ENCODE results near the gene LIME1.

LIME1 gene

DNA sequence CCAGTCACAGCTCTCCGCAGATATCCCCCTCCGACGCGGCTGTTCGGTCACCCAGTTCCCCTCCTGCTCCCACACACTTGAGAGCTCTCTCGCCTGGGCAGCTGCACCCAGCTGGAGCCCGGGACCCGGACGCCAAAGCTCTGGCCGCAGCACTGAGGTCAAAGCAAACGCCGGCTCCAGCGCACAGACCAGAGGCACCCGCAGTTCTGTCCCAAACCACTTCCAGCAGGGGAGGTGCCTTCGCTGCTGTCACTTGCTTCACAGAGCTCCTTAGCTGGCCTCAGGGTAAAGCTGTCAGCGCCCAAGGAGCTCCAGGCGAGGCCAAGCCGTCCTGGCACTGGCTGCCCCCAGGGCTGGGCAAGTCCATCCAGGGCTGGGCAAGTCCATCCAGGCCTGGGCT lies 31.0 kb downstream of the LIME1 start:
- Histone ChIP-seq H3K79me1 (replicated peaks; ENCODE audit: low read length, poor library complexity, severe bottlenecking) (peaks cover 36% of the 10 kb centered on the region), H3K4me1 (ENCODE audit: control insufficient read depth, insufficient read depth, low read depth, low read length) (no peaks in the 10 kb centered on the region), H3K36me3 (ENCODE audit: control insufficient read depth in 1 of 2, insufficient read depth in 2 of 2, low read depth in 1 of 2, low read length in 2 of 2) (peaks cover 0 to 54% of the 10 kb centered on the region in 2 experiments), H3K27ac (ENCODE audit: low read length, poor library complexity, severe bottlenecking) (no peak overlapping the region), H2AK5ac (ENCODE audit: low read length, severe bottlenecking) (no peak overlapping the region), H2AFZ (ENCODE audit: low read depth, low read length) (no peak overlapping the region), H3K14ac (ENCODE audit: low read length in 2 of 2) (no peak overlapping the region), H3K4me2 (ENCODE audit: low read length, poor library complexity, severe bottlenecking) (no peak overlapping the region), H3K4ac (ENCODE audit: low read depth in 1 of 2, low read length in 2 of 2) (no peak overlapping the region), H3K18ac (ENCODE audit: low read depth in 1 of 2, low read length in 2 of 2) (no peak overlapping the region), H2BK5ac (ENCODE audit: low read depth, low read length, poor library complexity, severe bottlenecking) (no peak overlapping the region), H3K9ac (ENCODE audit: low read length) (no peak overlapping the region), H2BK120ac (ENCODE audit: low read depth, low read length) (no peak overlapping the region), H3K9me3 (ENCODE audit: control insufficient read depth, low read length) (no peaks in the 10 kb centered on the region), H3K27me3 (ENCODE audit: control insufficient read depth in 1 of 2, insufficient read depth in 1 of 2, low read length in 2 of 2) (peaks cover 0 to 16% of the 10 kb centered on the region in 2 experiments), H4K8ac (ENCODE audit: low read length) (no peak overlapping the region), H2BK12ac (ENCODE audit: low read length in 2 of 2) (no peak overlapping the region), H4K91ac (ENCODE audit: low read length) (no peak overlapping the region), H3K4me3 (ENCODE audit: insufficient read depth in 1 of 2, low read depth in 1 of 2, low read length in 2 of 2) (no peak overlapping the region), H3K23ac (ENCODE audit: low read length in 2 of 2) (no peak overlapping the region), H2BK15ac (ENCODE audit: low read depth, poor library complexity, severe bottlenecking) (no peak overlapping the region)
- DNase-seq: no peak
- WGBS: 93% methylated on average over 18 of the region's 18 CpGs

DNA sequence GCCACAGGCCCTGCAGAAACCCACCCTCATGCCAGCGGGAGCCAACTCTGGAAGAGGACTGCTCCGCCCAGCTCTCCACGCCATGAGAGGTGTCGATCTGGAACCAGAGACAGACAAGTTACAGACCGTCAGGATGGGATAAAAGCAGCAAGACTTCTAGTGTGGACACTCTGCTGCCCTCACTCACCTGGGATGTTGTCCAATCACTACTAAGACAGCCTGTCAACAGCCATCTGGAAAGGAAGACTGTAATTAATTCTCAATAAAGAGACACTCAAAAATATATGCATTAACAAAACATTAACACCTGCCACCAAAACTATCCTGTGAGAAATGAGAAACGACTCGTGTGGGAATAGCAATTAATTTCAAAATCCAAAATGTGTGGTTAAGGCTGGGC lies 31.4 kb downstream of the LIME1 start:
- Histone ChIP-seq H2BK120ac (ENCODE audit: low read depth, low read length) (no peak overlapping the region), H2BK15ac (ENCODE audit: low read depth, poor library complexity, severe bottlenecking) (no peak overlapping the region), H3K18ac (ENCODE audit: low read depth in 1 of 2, low read length in 2 of 2) (no peak overlapping the region), H3K4me1 (ENCODE audit: control insufficient read depth, insufficient read depth, low read depth, low read length) (peaks cover 1% of the 10 kb centered on the region), H3K27ac (ENCODE audit: low read length, poor library complexity, severe bottlenecking) (no peak overlapping the region), H4K8ac (ENCODE audit: low read length) (no peak overlapping the region), H3K4me3 (ENCODE audit: insufficient read depth in 1 of 2, low read depth in 1 of 2, low read length in 2 of 2) (no peak overlapping the region), H2BK5ac (ENCODE audit: low read depth, low read length, poor library complexity, severe bottlenecking) (no peak overlapping the region), H3K4me2 (ENCODE audit: low read length, poor library complexity, severe bottlenecking) (no peak overlapping the region), H3K9me3 (ENCODE audit: control insufficient read depth, low read length) (no peaks in the 10 kb centered on the region), H2BK12ac (ENCODE audit: low read length in 2 of 2) (no peak overlapping the region), H3K27me3 (ENCODE audit: control insufficient read depth in 1 of 2, insufficient read depth in 1 of 2, low read length in 2 of 2) (peaks cover 0 to 18% of the 10 kb centered on the region in 2 experiments), H3K79me1 (replicated peaks; ENCODE audit: low read length, poor library complexity, severe bottlenecking) (peaks cover 40% of the 10 kb centered on the region), H3K9ac (ENCODE audit: low read length) (no peak overlapping the region), H3K4ac (ENCODE audit: low read depth in 1 of 2, low read length in 2 of 2) (no peak overlapping the region), H4K91ac (ENCODE audit: low read length) (no peak overlapping the region), H2AFZ (ENCODE audit: low read depth, low read length) (no peak overlapping the region), H2AK5ac (ENCODE audit: low read length, severe bottlenecking) (no peak overlapping the region), H3K14ac (ENCODE audit: low read length in 2 of 2) (no peak overlapping the region), H3K36me3 (ENCODE audit: control insufficient read depth in 1 of 2, insufficient read depth in 2 of 2, low read depth in 1 of 2, low read length in 2 of 2) (peaks cover 0 to 58% of the 10 kb centered on the region in 2 experiments), H3K23ac (ENCODE audit: low read length in 2 of 2) (no peak overlapping the region)
- no peak for DNase-seq
- 93% methylated on average over 7 of the region's 7 CpGs for whole genome bisulfite sequencing

- DNase-seq: no peak
- no peak overlapping the region for H3K27ac ChIP-seq (ENCODE audit: low read length, poor library complexity, severe bottlenecking)
- H3K18ac ChIP-seq (ENCODE audit: low read depth in 1 of 2, low read length in 2 of 2): no peak overlapping the region
- no peak overlapping the region for H2BK120ac ChIP-seq (ENCODE audit: low read depth, low read length)
- H3K9ac ChIP-seq (ENCODE audit: low read length): no peak overlapping the region
- no peak overlapping the region for H2BK12ac ChIP-seq (ENCODE audit: low read length in 2 of 2)
- no peaks in the 10 kb centered on the region for H3K9me3 ChIP-seq (ENCODE audit: control insufficient read depth, low read length)
- H3K4me1 ChIP-seq (ENCODE audit: control insufficient read depth, insufficient read depth, low read depth, low read length): peaks cover 5% of the 10 kb centered on the region
- no peak overlapping the region for H3K4me3 ChIP-seq (ENCODE audit: insufficient read depth in 1 of 2, low read depth in 1 of 2, low read length in 2 of 2)
- no peak overlapping the region for H2BK5ac ChIP-seq (ENCODE audit: low read depth, low read length, poor library complexity, severe bottlenecking)
- H3K79me1 ChIP-seq (replicated peaks; ENCODE audit: low read length, poor library complexity, severe bottlenecking): peaks cover 48% of the 10 kb centered on the region
- no peak overlapping the region for H2AK5ac ChIP-seq (ENCODE audit: low read length, severe bottlenecking)
- H3K23ac ChIP-seq (ENCODE audit: low read length in 2 of 2): no peak overlapping the region
- H3K4me2 ChIP-seq (ENCODE audit: low read length, poor library complexity, severe bottlenecking): no peak overlapping the region
- 96% methylated on average over 25 of the region's 26 CpGs for WGBS
- no peak overlapping the region for H3K4ac ChIP-seq (ENCODE audit: low read depth in 1 of 2, low read length in 2 of 2)
- H3K36me3 ChIP-seq (ENCODE audit: control insufficient read depth in 1 of 2, insufficient read depth in 2 of 2, low read depth in 1 of 2, low read length in 2 of 2): peaks cover 0 to 59% of the 10 kb centered on the region in 2 experiments
- no peak overlapping the region for H3K14ac ChIP-seq (ENCODE audit: low read length in 2 of 2)
- H2BK15ac ChIP-seq (ENCODE audit: low read depth, poor library complexity, severe bottlenecking): no peak overlapping the region
- H2AFZ ChIP-seq (ENCODE audit: low read depth, low read length): no peak overlapping the region
- no peak overlapping the region for H4K91ac ChIP-seq (ENCODE audit: low read length)
- no peak overlapping the region for H4K8ac ChIP-seq (ENCODE audit: low read length)
- H3K27me3 ChIP-seq (ENCODE audit: control insufficient read depth in 1 of 2, insufficient read depth in 1 of 2, low read length in 2 of 2): peaks cover 0 to 20% of the 10 kb centered on the region in 2 experiments
Observed at GRCh38 chr20:63768591-63769515, 32.4 kb downstream of the LIME1 start.

DNA sequence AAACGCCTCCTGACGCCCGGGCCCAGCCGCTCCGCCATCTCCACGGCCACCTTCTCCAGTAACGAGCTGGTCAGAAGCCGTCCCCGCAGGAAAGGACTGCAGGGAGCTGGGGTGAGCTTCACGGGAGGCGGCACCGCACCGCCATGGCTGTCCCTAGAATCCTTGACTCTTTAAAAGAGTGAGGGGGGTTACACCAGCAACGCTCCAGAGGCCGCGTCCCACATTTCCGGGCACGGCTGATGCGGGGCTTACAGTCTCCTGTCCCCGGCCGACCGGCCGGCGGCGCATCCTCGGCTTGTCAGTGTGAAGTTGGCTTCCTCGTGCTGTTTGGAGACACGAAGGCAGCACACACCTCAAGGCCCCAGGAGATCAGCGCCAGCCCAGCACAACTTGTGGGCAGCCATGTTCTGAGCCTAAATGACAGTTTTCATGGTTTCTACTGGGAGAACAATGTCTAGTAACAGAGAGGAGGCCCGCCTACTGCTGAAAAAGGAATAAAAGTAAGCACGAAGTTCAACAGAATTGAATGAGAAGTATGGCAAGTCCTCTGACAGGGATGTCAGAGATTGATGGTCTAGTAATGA lies 33.5 kb downstream of the LIME1 start:
- H3K14ac ChIP-seq (ENCODE audit: low read length in 2 of 2): no peak overlapping the region
- H2BK15ac ChIP-seq (ENCODE audit: low read depth, poor library complexity, severe bottlenecking): no peak overlapping the region
- no peak for DNase-seq
- peaks cover 10% of the 10 kb centered on the region for H3K4me1 ChIP-seq (ENCODE audit: control insufficient read depth, insufficient read depth, low read depth, low read length)
- H3K4me3 ChIP-seq (ENCODE audit: insufficient read depth in 1 of 2, low read depth in 1 of 2, low read length in 2 of 2): no peak overlapping the region
- peaks cover 0 to 58% of the 10 kb centered on the region in 2 experiments for H3K36me3 ChIP-seq (ENCODE audit: control insufficient read depth in 1 of 2, insufficient read depth in 2 of 2, low read depth in 1 of 2, low read length in 2 of 2)
- no peak overlapping the region for H3K4ac ChIP-seq (ENCODE audit: low read depth in 1 of 2, low read length in 2 of 2)
- no peak overlapping the region for H2AK5ac ChIP-seq (ENCODE audit: low read length, severe bottlenecking)
- no peak overlapping the region for H3K4me2 ChIP-seq (ENCODE audit: low read length, poor library complexity, severe bottlenecking)
- H3K79me1 ChIP-seq (replicated peaks; ENCODE audit: low read length, poor library complexity, severe bottlenecking): peaks cover 53% of the 10 kb centered on the region
- H2BK120ac ChIP-seq (ENCODE audit: low read depth, low read length): no peak overlapping the region
- no peak overlapping the region for H3K23ac ChIP-seq (ENCODE audit: low read length in 2 of 2)
- H2BK12ac ChIP-seq (ENCODE audit: low read length in 2 of 2): no peak overlapping the region
- no peak overlapping the region for H4K8ac ChIP-seq (ENCODE audit: low read length)
- H3K9ac ChIP-seq (ENCODE audit: low read length): no peak overlapping the region
- H2BK5ac ChIP-seq (ENCODE audit: low read depth, low read length, poor library complexity, severe bottlenecking): no peak overlapping the region
- no peaks in the 10 kb centered on the region for H3K9me3 ChIP-seq (ENCODE audit: control insufficient read depth, low read length)
- WGBS: 96% methylated on average over 31 of the region's 31 CpGs
- no peak overlapping the region for H4K91ac ChIP-seq (ENCODE audit: low read length)
- peaks cover 0 to 28% of the 10 kb centered on the region in 2 experiments for H3K27me3 ChIP-seq (ENCODE audit: control insufficient read depth in 1 of 2, insufficient read depth in 1 of 2, low read length in 2 of 2)
- H3K27ac ChIP-seq (ENCODE audit: low read length, poor library complexity, severe bottlenecking): no peak overlapping the region
- no peak overlapping the region for H3K18ac ChIP-seq (ENCODE audit: low read depth in 1 of 2, low read length in 2 of 2)
- H2AFZ ChIP-seq (ENCODE audit: low read depth, low read length): no peak overlapping the region

All from mesenchymal stem cell (in vitro differentiated cells and primary cell).